DMS53 treated with DMSO at 0.1 percent for 48 hours (cell line): ENCODE data around the gene DMXL2.
"Not testable (repeated sequence)": the region's sequence is repeated elsewhere in the genome, so short reads cannot be mapped to it uniquely, and the experiment has no call there.

ENCODE experiments used
- DNase-seq: peaks from one replicate; lab custom pipeline; 2025; ENCODE audit not compliant: unreplicated experiment; lab: John Stamatoyannopoulos, UW

DMXL2 gene

DNA sequence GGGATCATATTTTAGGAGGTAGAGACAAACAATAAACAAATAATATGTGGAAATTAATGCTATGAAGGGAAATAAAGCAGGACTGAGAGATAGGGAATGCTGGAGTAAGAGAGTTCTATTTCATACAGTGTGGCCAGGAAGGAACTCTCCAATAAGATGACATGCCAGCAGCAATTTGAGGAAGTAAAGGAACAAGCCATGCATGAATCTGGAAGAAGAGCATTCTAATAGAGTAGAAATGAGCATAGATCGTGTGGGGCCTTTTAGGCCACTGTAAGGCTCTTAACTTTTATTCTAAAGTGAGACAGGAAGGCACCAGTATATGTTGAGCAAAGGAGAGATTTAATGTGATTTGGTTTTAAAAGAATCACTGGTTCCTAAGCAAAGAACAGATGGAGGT, 126.3 kb downstream of the DMXL2 start:
- no peak for DNase-seq

DNA sequence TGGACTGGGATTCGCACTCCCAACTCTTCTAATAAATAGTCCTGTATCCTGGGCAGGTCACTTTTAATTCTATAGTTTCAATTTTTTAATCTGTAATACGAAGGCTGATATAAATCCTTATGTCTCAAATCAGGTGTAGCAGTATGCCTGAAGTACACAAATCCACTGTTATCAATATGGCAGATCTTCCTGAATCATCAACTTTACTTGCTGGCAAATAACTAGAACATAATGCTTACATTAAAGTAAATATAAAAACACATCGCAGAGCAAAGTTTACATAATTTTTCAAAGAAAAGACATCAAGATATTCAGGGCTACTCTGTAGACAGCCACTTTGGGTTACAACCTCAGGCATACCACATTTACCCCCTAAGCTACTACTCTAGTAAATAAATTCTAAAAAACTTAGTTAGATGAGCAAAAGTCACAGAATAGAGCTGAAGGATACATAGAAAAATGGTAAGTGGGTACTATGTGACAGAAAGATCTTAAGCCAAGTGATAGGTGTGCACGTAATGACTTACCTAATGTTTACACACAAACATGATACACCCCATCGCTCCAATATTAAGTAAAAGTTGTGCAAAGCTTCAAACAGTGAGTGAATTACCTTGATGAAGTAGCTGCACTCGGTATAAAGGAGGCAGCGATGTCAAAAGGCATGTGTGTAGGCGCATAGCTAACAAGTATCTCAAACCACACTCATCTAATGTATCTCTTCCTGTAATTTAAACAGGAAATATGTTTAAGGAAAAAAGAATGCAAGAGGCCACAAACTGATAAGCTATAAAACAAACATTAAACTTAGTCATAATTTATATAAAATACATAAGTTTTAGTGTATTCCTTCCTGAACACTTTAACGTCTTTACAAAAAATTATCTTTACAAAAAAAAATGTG, 127.9 kb downstream of the DMXL2 start:
- DNase-seq = no peak

DNA sequence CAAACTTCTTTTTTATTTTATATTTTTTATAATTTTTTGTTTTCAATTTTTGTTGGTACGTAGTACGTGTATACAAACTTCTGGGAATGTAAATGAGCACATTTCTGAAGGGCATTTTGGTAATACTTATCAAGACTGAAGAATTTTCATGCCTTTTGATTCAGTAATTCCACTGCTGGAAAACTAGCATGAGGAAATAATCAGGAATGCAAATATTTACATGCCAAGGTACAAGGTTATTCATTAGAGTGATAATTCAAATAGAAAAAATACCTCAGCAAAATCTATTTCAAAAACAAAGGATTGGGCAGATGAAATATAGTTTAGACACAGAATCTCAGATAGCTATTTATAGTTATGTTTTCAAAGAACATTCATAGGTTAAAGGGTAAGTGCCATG, 128.7 kb downstream of the DMXL2 start:
- DNase-seq = no peak

DNA sequence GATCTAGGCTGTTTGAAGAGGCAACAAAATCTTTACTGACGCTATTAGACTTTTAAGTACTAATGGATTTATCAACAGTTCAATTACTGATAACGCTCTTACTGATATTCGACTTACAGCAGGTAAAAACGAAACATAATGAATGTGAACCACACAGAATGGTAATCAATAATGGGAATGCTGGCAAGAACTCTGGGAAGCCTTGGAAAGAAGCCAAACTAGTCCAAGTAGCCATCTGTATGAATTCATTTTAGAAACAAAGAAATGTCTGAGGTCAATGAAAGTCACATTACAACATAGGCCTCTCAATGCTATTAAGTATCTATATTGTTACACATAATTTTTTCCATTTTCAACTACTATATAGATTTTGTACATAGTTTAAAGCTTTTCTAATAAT, 130.0 kb downstream of the DMXL2 start:
- no peak for DNase-seq

DNA sequence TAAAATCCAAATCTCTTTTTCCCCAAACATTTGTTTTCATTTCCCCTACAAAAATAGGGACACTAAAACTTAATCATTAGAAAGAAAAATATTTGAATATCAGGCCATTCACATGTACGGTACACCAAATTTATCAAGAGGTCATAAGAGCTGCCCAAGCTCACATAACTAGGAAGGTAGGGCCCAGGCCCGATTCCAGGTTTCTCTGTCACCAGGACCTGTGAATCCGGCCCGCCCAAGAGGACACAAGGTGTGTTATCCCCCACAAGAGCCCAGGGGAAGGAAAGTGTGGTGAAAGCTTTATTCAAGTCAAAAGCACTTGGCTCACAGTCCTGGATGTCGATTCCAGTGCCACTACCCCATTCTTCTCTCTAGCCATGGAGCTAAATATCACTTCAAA, 130.6 kb downstream of the DMXL2 start:
- no peak for DNase-seq

DNA sequence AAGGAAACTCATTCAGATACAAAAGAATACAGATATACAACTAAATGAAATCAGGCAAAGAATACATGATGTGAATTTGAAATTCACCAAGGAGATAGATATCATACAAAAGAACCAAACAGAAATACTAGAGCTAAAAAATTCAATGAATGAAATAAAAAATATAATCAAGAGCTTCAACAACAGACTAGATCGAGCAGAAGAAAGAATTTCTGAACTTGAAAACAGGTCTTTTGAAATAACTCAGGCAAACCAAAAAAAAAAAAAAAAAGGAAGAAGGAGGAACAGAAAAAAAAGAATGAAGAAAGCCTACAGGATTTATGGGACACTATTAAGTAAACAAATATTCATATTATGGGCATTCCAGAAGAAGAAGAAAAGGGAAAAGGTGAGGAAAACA, 137.8 kb downstream of the DMXL2 start:
- no peak for DNase-seq

DNA sequence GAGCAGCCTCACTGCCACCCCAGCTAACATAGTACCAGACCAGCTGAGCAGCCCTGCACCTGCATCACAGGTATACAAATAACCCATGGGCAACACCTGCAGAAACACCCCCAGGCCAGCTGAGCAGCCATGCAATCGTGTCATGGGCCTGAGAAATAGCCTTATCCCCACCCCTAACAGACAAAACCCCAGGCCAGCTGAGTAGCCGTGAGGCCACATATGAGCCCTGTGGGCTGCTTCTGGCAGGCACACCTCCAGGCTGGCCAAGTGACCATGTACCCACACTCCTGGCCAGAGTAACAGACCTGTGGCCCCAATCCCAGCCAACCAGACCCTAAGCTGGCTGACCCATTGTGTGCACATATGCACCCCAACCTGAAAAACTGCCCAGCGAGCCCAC, 138.6 kb downstream of the DMXL2 start:
- no peak for DNase-seq

DNA sequence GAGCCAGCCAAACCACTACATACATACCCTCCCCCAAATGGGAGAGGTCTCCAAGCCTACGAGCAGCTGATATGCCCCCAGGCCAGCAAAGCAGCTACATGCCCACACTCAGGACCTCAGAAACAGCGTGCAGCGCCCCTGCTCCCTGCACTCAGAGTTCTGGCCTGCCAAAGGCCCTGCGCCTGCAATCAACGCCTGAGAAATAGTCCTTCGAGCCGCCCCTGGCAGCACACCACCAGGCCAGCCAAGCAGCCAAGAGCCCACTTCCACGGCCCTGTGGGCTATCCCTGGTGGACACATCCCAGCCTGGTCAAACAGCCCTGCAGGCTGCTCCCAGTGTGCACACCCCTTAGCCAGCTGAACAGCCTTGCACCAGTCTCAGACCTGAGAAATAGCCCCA, 139.1 kb downstream of the DMXL2 start:
- DNase-seq = no peak

DNA sequence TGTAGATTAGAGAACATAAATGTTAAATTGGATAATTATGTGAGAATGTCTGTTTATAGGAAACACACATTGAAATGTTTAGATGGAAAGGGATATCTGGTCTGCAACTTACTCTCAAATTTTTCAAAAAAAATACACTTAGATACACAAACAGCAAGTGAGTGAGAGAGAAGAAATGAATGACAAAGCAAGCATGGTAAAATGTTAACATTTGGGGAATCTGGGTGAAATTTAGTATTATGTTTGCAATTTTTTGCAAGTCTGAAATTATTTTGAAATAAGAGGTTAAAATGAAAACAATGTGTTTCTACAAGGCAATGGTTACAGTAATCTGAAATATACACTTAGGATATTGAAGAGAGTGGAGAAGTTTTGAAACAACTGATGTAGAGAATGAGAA, 146.8 kb downstream of the DMXL2 start:
- no peak for DNase-seq

DNA sequence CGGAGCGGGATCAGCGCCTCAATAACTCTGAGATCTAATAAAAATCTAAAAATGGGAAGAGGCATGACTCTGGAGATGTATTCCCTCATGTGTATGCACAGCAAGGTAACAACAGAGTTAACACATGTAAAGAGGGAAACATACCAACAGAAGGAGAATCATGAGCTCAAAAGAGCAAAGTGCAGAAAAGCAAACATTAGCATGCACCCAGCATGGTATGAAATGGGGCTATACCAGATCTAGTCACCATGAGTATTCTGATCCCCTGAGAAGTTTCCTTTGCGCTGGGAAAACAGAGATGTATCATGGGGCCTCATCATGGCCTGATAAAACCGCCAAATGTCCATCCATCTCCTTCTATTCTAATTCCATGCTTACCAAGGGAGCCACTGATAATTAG, 152.1 kb downstream of the DMXL2 start:
- no peak for DNase-seq

DNA sequence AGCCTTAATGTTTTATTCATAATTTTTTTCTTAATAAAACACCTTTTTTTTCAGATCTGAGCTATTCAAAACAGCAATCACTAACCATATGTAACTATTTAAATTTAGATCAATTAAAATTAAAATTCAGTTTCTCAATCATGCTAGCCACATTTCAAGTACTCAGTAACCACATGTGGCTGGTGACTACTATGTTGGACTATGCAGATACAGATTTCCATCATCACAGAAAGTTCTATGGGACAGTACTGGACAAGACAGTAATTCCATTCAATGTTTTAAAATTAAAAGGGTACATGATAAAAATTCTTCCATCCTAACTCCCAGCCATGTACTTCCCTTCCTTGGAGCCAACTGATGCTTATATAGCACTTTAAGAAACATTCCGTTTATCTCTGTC, 161.8 kb downstream of the DMXL2 start:
- DNase-seq = no peak

DNA sequence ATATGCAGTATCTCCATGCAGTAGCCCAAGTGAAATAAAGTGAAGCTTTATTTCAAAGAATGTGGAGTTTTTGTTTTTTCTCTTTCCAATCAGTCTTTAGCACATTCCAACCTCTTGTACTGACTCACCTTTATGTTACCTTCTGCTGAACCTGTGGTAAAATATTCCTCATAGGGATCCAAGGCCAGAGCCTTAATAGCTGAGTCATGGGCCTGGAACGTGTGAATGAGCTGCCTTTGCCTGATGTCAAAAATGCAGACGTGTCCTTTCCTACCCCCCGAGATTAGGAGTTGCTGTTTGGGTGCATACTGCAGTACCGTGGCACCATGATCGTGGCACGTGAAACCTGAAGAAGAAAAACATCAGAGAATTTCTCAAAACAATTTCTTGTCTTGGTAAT, 172.6 kb downstream of the DMXL2 start:
- no peak for DNase-seq

DNA sequence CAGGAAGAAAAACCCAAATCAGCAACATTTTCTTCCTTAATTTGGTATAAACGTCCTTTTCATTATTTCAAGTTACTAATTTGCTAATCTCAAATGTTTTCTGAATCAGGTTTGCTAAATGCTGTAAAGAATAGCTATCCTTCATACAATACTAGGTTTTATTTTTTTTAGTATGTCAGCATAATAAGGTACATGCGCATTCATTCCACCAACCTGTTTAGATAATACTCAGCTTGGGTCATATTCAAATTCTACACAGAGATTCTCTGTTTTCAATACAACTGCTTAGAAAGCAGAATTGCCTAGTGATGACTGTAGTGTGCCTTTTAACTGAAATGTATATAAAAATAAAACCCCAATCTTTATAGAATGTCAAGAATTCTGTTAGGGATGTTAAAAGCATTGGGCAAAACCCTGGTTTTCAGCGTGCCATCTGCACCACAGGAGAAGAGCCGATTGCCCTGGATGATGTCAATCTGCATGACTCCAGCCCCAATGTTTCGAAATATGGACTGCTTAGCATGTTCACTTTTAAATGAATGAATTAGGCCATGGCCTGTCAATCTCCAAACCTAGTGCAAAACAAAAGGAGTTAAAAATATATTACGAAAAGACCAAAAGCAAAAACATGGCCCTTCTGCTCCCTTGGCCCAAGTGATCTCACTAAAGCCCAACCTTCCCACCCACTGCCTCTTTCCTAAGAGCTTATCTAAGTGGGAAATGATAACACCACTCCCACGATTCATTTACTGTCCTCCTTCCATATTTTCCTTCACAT, 173.8 kb downstream of the DMXL2 start:
- DNase-seq = no peak

DNA sequence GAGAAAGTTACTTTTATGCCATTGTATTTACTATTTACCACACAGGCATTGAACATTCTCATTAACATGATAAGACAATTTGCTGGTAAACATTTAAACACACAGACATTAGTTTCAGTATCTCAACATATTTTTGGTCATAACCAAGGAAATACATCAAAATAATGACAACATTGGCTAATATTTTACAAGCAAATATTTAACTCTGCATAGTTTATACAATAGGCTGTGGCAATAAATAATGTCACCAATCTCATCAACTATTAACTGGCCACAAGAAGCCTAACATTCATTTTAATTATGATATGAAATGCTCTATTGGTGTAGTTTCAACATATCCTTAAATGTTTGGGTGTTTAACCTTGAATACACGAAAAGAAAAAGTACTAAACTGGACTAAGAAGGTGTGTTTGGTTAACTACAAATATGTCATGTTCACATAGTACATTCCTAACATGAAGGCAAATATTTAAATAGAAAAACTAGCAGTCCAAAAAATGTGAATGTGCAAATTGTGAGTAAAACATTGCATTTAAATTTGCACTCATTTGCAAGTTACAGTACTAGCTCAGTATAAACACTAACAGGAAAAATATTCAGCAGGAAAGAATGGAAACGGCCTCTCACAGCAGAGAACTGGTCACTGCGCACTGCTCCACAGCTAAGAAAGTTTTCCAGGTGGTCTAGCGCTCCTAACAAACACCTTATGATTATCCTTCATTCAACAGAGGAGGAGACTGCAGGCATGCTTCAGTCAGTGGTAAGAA, 174.5 kb downstream of the DMXL2 start:
- no peak for DNase-seq

DNA sequence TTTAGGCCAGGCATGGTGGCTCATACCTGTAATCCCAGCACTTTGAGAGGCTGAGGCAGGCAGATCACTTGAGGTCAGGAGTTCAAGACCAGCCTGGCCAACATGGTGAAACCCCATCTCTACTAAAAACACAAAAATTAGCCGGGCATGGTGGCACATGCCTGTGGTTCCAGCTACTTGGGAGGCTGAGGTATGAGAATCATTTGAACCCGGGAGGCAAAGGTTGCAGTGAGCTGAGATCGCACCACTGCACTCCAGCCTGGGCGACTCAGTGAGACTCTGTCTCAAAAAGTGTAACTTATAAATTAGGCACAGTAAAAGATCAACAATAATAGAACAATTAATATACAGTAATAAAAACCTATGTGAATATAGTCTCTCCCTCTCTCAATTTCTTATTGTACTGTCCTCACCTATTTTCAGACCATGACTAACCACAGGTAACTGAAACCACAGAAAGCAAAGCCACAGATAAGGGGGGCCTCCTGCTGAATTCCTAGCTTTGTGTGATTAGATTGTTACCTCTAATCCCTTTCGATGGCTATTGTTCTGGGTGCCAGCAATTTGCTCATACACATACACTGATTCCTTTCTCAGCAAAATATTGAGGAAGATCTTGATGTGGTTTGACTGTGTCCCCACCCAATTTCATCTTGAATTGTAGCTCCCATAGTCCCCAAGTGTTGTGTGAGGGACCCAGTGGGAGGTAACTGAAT, 176.4 kb downstream of the DMXL2 start:
- DNase-seq = not testable (repeated sequence)

DNA sequence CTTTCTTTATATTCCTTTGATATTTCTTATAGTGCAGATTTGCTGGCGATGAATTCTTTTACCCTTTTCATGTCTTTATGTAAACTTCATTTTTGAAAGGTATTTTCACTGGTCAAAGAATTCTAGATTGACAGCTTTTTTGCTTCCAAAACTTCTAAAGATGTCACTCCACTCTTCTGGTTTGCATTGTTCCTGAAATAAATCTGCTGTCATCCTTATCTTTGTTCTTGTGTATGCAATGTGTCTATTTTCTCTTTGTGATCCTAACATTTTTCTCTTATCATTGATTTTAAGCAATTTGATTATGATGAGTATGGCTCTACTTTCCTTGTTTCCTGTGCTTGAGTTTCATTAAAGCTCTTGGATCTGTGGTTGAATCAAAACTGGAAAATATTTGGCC, 177.8 kb downstream of the DMXL2 start:
- DNase-seq = no peak

DNA sequence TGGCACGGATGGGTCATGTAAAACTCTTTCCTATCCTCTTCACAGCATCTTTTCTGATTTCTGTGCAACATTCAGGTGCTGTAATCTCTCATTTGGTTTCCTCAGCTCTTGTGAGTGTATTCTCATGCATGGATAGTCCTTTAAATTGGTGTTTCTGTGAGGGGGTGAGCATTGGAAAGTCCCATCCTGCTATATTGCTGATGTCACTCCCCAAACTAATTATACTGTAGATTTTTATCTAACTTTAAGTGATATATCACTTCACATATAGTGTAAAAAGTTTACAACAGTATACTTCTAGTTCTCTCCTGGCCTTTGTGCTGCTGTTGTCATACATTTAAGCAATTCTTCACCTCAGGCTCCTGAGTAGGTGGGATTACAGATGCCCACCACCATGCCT, 178.5 kb downstream of the DMXL2 start:
- DNase-seq = no peak

DNA sequence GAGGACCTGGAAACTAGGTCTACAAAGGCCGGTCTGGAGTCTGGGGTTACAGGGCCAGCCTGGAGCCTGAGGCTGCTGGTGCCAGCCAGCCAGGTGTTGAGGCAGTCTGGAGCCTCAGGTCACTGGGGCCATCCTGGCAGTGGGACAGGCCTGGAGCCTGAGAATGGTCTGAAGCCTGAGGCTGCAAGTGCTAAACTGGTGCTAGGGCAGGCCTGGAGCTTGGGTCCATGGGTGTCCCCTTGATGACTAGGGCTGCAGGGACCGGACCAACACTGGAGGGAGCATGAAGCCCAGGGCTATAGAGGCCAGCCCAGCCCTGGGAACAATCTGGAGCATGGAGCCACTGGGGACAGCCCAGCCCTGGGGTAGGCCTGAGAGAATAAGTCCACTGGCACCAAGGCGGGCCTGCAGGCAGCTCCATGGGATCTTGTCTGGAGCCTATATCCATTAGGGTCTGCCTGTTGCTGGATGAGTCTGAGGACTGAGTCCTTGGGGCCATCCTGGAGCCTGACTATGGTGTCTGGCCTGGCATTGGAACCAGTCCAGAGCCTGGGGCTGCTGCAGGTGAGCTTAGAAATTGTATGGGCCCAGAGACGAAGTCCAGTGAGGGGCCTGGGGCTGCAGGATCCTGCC, 179.2 kb downstream of the DMXL2 start:
- no peak for DNase-seq

DNA sequence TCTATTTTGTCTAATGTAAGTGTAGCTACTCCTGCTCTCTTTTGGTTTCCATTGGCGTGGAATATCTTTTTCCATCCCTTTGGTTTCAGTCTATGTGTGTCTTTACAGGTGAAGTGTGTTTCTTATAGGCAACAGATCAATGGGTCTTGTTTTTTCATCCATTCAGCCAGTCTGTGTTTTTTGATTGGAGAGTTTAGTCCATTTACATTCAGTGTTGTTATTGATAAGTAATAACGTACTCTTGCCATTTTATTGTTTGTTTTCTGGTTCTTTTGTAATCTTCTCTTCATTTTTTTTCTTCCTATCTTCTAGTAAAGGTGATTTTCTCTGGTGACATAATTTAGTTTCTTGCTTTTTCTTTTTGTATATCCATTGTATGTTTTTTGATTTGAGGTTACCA, 184.0 kb downstream of the DMXL2 start:
- DNase-seq = no peak

DNA sequence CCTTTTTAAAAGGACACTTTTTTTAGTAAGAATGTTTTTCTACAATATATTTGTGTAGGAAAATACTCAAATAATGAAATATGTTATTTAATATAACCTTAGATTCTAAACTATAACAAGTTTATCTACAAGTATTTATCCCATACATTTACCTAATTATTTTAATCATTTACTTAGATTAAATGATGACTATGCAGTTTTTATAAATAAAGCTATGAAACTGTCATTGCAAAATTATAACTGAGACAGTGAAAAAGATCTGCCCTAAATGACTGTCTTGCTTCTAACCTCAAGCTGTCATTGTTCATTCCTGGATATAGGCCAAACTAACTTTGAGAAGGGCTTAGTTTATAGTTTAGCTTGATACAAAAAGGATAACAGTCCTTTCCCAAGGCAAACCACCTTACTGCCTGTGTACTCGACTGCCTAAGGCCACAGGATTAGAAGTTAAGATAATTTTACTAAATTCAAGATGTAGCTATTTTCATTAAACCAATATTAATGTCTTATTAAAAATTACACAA, 197.0 kb downstream of the DMXL2 start:
- no peak for DNase-seq
